ENCODE measurements around the gene NDUFS2. TPM values are rescaled to one million over a fixed set of nuclear protein-coding genes. Genes with fewer than 3 reads are reported as not detected.

The NDUFS2 gene
- total and polyA plus RNA-seq, 9 of the 15 experiments (the other 6 are each of a cell fraction or from before 2014, with no cell fraction given), result 70.0 to 176 (median 141) TPM

GRCh38 chr1:161165742-161166668, 36.2 kb upstream of the NDUFS2 start, which contains the start of gene PPOX (continued):
- TF ChIP-seq, protein P1, sequence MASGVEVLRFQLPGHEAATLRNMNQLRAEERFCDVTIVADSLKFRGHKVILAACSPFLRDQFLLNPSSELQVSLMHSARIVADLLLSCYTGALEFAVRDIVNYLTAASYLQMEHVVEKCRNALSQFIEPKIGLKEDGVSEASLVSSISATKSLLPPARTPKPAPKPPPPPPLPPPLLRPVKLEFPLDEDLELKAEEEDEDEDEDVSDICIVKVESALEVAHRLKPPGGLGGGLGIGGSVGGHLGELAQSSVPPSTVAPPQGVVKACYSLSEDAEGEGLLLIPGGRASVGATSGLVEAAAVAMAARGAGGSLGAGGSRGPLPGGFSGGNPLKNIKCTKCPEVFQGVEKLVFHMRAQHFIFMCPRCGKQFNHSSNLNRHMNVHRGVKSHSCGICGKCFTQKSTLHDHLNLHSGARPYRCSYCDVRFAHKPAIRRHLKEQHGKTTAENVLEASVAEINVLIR (CRISPR knock-in tag; IDR thresholded peaks at IDR 0.05), result no peak
- TF ChIP-seq RBM14 (IDR thresholded peaks at IDR 0.05; ENCODE audit: borderline replicate concordance, insufficient read depth, low read depth, low read length), result no peak
- no peak for TF ChIP-seq RBM17 (IDR thresholded peaks at IDR 0.05; ENCODE audit: borderline replicate concordance, low read depth, low read length)
- no peak for TF ChIP-seq RBM39 (optimal IDR thresholded peaks at IDR 0.05; ENCODE audit: low read depth, low read length)
- no peak for TF ChIP-seq ZNF655 (CRISPR knock-in tag; IDR thresholded peaks at IDR 0.05)
- TF ChIP-seq, protein P2, sequence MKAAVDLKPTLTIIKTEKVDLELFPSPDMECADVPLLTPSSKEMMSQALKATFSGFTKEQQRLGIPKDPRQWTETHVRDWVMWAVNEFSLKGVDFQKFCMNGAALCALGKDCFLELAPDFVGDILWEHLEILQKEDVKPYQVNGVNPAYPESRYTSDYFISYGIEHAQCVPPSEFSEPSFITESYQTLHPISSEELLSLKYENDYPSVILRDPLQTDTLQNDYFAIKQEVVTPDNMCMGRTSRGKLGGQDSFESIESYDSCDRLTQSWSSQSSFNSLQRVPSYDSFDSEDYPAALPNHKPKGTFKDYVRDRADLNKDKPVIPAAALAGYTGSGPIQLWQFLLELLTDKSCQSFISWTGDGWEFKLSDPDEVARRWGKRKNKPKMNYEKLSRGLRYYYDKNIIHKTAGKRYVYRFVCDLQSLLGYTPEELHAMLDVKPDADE (conservative IDR thresholded peaks at IDR 0.05; ENCODE audit: control insufficient read depth, low read depth, low read length), result peak; percentile 86
- TF ChIP-seq ZNF253 (CRISPR knock-in tag; conservative IDR thresholded peaks at IDR 0.05), result no peak
- no peak for TF ChIP-seq ZNF561 (CRISPR knock-in tag; conservative IDR thresholded peaks at IDR 0.05)
- peak; percentile 87 for TF ChIP-seq ZEB2 (IDR thresholded peaks at IDR 0.05)
- peak; percentile 22 to 79; a peak in 1 of 4 replicates for TF ChIP-seq ARNT (IDR thresholded peaks at IDR 0.05)
- no peak for TF ChIP-seq ZNF699 (CRISPR knock-in tag; IDR thresholded peaks at IDR 0.05; ENCODE audit: insufficient replicate concordance)
- TF ChIP-seq NFYB (IDR thresholded peaks at IDR 0.05; ENCODE audit: extremely low read depth, insufficient read length), result peak; percentile 81
- no peak for TF ChIP-seq ESRRB (CRISPR knock-in tag; IDR thresholded peaks at IDR 0.05; ENCODE audit: borderline replicate concordance)
- peak in 1 of 2 experiments; percentile 11 for TF ChIP-seq AFF1 (IDR thresholded peaks at IDR 0.05; ENCODE audit: low read depth in 1 of 2, partially characterized antibody in 2 of 2)
- no peak for TF ChIP-seq ARHGAP35 (IDR thresholded peaks at IDR 0.05; ENCODE audit: partially characterized antibody)
- no peak for TF ChIP-seq NFE2L1 (tag; IDR thresholded peaks at IDR 0.05; ENCODE audit: borderline replicate concordance, low read depth)
- peak; percentile 52; the same call in 1 of the 2 replicates for TF ChIP-seq CEBPG (CRISPR knock-in tag; IDR thresholded peaks at IDR 0.05)
- no peak for TF ChIP-seq CEBPG (tag; conservative IDR thresholded peaks at IDR 0.05 in 1 of 2, IDR thresholded peaks at IDR 0.05 in 1 of 2)
- no peak for TF ChIP-seq PRMT5 (CRISPR knock-in tag; IDR thresholded peaks at IDR 0.05)
